Prostate gland (tissue), 2 donors: ENCODE results near the gene RNF168.
"Not testable (repeated sequence)": the region's sequence is repeated elsewhere in the genome, so short reads cannot be mapped to it uniquely, and the experiment has no call there.

Experiments used
- CTCF ChIP-seq, 4 experiments: fragments of 200-600 bp in 2 of 4; fragments of 450-650 bp in 2 of 4; sonication (generic) in 2 of 4; IDR thresholded peaks; 1 replicate in 3 of 4; 2 replicates in 1 of 4; pipeline ENCODE4 v1.5.1; 2016 to 2019; ENCODE audit warnings: antibody characterized with exemption in 4 of 4, mild to moderate bottlenecking in 2 of 4, moderate library complexity in 2 of 4
- POLR2A ChIP-seq: fragments of 450-650 bp; IDR thresholded peaks from one replicate; pipeline ENCODE4 v1.6.1; 2016; ENCODE audit warnings: antibody characterized with exemption, mild to moderate bottlenecking

- not testable (repeated sequence) for TF ChIP-seq POLR2A; CTCF (IDR thresholded peaks at IDR 0.05)
Measured at GRCh38 chr3:196470182-196470581, 33.4 kb downstream of the RNF168 start.
